Trophoblast cell (in vitro differentiated cells and primary cell): ENCODE measurements around the gene ZNF70.

ENCODE experiments used
- DNase-seq, 2 donors: peaks; one replicate each; pipeline ENCODE4 v3.0.0-alpha.2; 2016
- H2AFZ ChIP-seq: 2 replicates; pipeline ENCODE4 v1.6.1; 2013; ENCODE audit warnings: low read length, moderate library complexity, mild to moderate bottlenecking; ENCODE audit not compliant: insufficient read depth, poor library complexity
- H2AK5ac ChIP-seq: 2 replicates; pipeline ENCODE4 v1.6.1; 2013; ENCODE audit warnings: mild to moderate bottlenecking, low read length
- H2BK120ac ChIP-seq: 2 replicates; pipeline ENCODE4 v1.6.1; 2013; ENCODE audit warnings: low read length, mild to moderate bottlenecking, moderate library complexity; ENCODE audit not compliant: insufficient read depth, poor library complexity
- H2BK12ac ChIP-seq: 2 replicates; pipeline ENCODE4 v1.6.1; 2013; ENCODE audit warnings: mild to moderate bottlenecking, low read length, moderate library complexity
- H2BK5ac ChIP-seq: 2 replicates; pipeline ENCODE4 v1.6.1; 2013; ENCODE audit warnings: low read length, low read depth, moderate library complexity, mild to moderate bottlenecking; ENCODE audit not compliant: poor library complexity
- H3K14ac ChIP-seq: 2 replicates; pipeline ENCODE4 v1.6.1; 2013; ENCODE audit warnings: mild to moderate bottlenecking, low read length
- H3K18ac ChIP-seq: 2 replicates; pipeline ENCODE4 v1.6.1; 2013; ENCODE audit warnings: mild to moderate bottlenecking, low read length
- H3K23ac ChIP-seq: 2 replicates; pipeline ENCODE4 v1.6.1; 2013; ENCODE audit warnings: low read length
- H3K27ac ChIP-seq: 2 replicates; pipeline ENCODE4 v1.5.1; 2013; ENCODE audit warnings: low read depth, mild to moderate bottlenecking, inconsistent platforms, low read length, moderate library complexity
- H3K27me3 ChIP-seq: 2 replicates; pipeline ENCODE4 v1.6.1; 2013; ENCODE audit warnings: inconsistent platforms, mild to moderate bottlenecking, low read length, moderate library complexity; ENCODE audit not compliant: insufficient read depth
- H3K36me3 ChIP-seq, 2 experiments: 1 replicate in 1 of 2; 2 replicates in 1 of 2; pipeline ENCODE4 v1.6.1; 2013; ENCODE audit warnings: low read length in 2 of 2, mild to moderate bottlenecking in 2 of 2, moderate library complexity in 1 of 2; ENCODE audit not compliant: insufficient read depth in 2 of 2, control insufficient read depth in 1 of 2
- H3K4ac ChIP-seq: 2 replicates; pipeline ENCODE4 v1.6.1; 2013; ENCODE audit warnings: low read depth, mild to moderate bottlenecking, low read length, moderate library complexity
- H3K4me1 ChIP-seq, 2 experiments: 1 replicate in 1 of 2; 2 replicates in 1 of 2; pipeline ENCODE4 v1.6.1; 2013; ENCODE audit warnings: low read length in 2 of 2, mild to moderate bottlenecking in 2 of 2, moderate library complexity in 1 of 2; ENCODE audit not compliant: insufficient read depth in 2 of 2, control insufficient read depth in 1 of 2
- H3K4me2 ChIP-seq: 2 replicates; pipeline ENCODE4 v1.6.1; 2013; ENCODE audit warnings: inconsistent platforms, mild to moderate bottlenecking, low read length, moderate library complexity
- H3K4me3 ChIP-seq: 2 replicates; pipeline ENCODE4 v1.5.1; 2013; ENCODE audit warnings: mild to moderate bottlenecking, low read depth, low read length, inconsistent platforms
- H3K79me1 ChIP-seq: one replicate; pipeline ENCODE4 v1.6.1; 2013; ENCODE audit warnings: low read length
- H3K79me2 ChIP-seq: 2 replicates; pipeline ENCODE4 v1.6.1; 2013; ENCODE audit warnings: low read length, mild to moderate bottlenecking; ENCODE audit not compliant: control insufficient read depth, insufficient read depth, poor library complexity
- H3K9ac ChIP-seq: 2 replicates; pipeline ENCODE4 v1.6.1; 2013; ENCODE audit warnings: mild to moderate bottlenecking, low read length
- H3K9me3 ChIP-seq: 2 replicates; pipeline ENCODE4 v1.6.1; 2013; ENCODE audit warnings: low read depth, mild to moderate bottlenecking, control low read depth, inconsistent platforms, low read length; ENCODE audit not compliant: insufficient read depth
- H4K12ac ChIP-seq: 2 replicates; pipeline ENCODE4 v1.6.1; 2013; ENCODE audit warnings: low read depth, mild to moderate bottlenecking, low read length, moderate library complexity
- H4K8ac ChIP-seq: 2 replicates; pipeline ENCODE4 v1.6.1; 2013; ENCODE audit warnings: low read depth, mild to moderate bottlenecking, low read length, moderate library complexity
- H4K91ac ChIP-seq: one replicate; pipeline ENCODE4 v1.6.1; 2013; ENCODE audit warnings: low read depth, mild to moderate bottlenecking, low read length, moderate library complexity
- WGBS: extraction: QIAGEN DNeasy Blood & Tissue Kit; methylation state at CpG from one replicate; pipeline ENCODE4 v1.1.7; 2013; ENCODE audit warnings: missing lambda C conversion rate; ENCODE audit not compliant: insufficient read length, insufficient coverage; ENCODE audit errors: extremely low coverage; 5-methylcytosine and 5-hydroxymethylcytosine counted together

Gene ZNF70

DNA sequence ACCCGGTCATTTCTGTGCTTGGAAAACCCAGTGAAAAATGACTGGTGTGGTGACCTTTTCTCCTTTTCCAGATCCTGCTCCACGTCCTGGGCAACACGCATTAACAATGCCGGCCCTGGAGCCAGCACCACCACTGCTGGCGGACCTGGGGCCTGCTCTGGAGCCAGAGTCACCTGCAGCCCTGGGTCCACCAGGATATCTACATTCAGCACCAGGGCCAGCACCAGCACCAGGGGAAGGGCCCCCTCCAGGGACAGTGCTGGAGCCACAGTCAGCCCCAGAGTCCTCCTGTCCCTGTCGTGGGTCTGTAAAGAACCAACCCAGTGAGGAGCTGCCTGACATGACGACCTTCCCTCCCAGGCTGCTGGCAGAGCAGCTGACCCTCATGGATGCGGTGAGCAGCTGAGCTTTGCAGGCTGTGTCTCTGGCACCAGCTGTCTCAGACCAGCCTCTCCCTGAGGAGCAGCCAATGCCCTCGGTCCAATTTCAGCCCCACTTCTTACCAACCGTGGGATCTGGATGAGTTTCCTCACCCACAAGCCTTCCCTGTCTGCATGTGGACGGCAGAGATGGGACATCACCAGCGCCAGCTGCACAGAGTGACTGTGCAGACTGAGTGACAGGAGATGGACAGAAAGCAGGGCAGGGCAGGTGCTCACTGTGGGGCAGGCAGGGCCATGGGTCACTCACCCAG is 58.2 kb downstream of the ZNF70 start:
- Histone ChIP-seq H2BK120ac (no peak overlapping the region), H3K18ac (no peak overlapping the region), H4K12ac (no peak overlapping the region), H3K79me1 (no peaks in the 10 kb centered on the region), H3K9ac (no peak overlapping the region), H3K27me3 (no peaks in the 10 kb centered on the region), H3K36me3 (peaks cover 26 to 63% of the 10 kb centered on the region in 2 experiments), H3K9me3 (peaks cover 3% of the 10 kb centered on the region), H2AFZ (no peak overlapping the region), H3K4me1 (no peaks in the 10 kb centered on the region), H2BK5ac (no peak overlapping the region), H3K23ac (no peak overlapping the region), H3K79me2 (no peaks in the 10 kb centered on the region), H3K14ac (no peak overlapping the region), H3K4me2 (no peak overlapping the region), H4K91ac (no peak overlapping the region), H2AK5ac (no peak overlapping the region), H3K27ac (no peak overlapping the region), H3K4me3 (no peak overlapping the region), H2BK12ac (no peak overlapping the region), H3K4ac (no peak overlapping the region), H4K8ac (no peak overlapping the region)
- DNase-seq = no peak
- WGBS = no CpG with 5 or more reads among the region's 12 CpGs

- H3K14ac ChIP-seq = no peak overlapping the region
- no peak overlapping the region for H4K8ac ChIP-seq
- H3K18ac ChIP-seq = no peak overlapping the region
- no peaks in the 10 kb centered on the region for H3K79me1 ChIP-seq
- H3K4me3 ChIP-seq = no peak overlapping the region
- no peak overlapping the region for H2AK5ac ChIP-seq
- no CpG with 5 or more reads among the region's 12 CpGs for WGBS
- H3K23ac ChIP-seq = no peak overlapping the region
- no peak overlapping the region for H3K9ac ChIP-seq
- DNase-seq = no peak
- H3K79me2 ChIP-seq = no peaks in the 10 kb centered on the region
- no peak overlapping the region for H3K4ac ChIP-seq
- no peak overlapping the region for H2BK5ac ChIP-seq
- no peak overlapping the region for H2BK120ac ChIP-seq
- H4K91ac ChIP-seq = no peak overlapping the region
- no peak overlapping the region for H2AFZ ChIP-seq
- peaks cover 24 to 60% of the 10 kb centered on the region in 2 experiments for H3K36me3 ChIP-seq
- no peaks in the 10 kb centered on the region for H3K27me3 ChIP-seq
- H3K4me1 ChIP-seq = no peaks in the 10 kb centered on the region
- no peak overlapping the region for H4K12ac ChIP-seq
- H2BK12ac ChIP-seq = no peak overlapping the region
- no peak overlapping the region for H3K4me2 ChIP-seq
- H3K27ac ChIP-seq = no peak overlapping the region
- H3K9me3 ChIP-seq = peaks cover 3% of the 10 kb centered on the region
Measured at GRCh38 chr22:23691748-23692423, 59.0 kb downstream of the ZNF70 start.

DNA sequence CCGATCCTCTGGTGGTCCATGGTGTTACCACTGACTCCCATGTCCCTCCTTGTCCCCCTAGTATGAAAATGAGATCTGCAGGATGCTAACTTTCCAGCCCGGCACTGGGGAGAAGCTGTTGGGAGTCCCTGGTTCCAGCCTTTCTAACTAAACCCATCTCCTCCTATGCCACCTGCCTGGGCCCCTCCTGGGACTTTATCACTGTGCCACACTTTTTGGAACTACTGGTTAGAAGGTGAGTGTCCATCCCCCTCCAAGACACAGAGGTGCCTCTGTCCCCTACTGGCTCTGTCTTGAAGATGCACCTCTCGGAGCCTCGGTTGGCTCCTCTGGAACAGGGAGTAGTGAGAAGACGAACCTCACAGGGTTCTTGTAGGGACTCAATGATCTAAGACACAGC is 60.2 kb downstream of the ZNF70 start, which contains the start of gene RGL4:
Gene RGL4 (plus strand): TSS at position 301 of the 400 bp plus-strand sequence. CDS start 1,018 bp downstream, outside the sequence.
- Histone ChIP-seq H3K36me3 (peaks cover 24 to 58% of the 10 kb centered on the region in 2 experiments), H3K14ac (no peak within 1 kb of the TSS), H3K4me2 (no peak within 1 kb of the TSS), H2AK5ac (no peak within 1 kb of the TSS), H3K79me1 (no peaks in the 10 kb centered on the region), H3K27me3 (no peaks in the 10 kb centered on the region), H3K27ac (no peak within 1 kb of the TSS), H2BK12ac (no peak within 1 kb of the TSS), H2BK5ac (no peak within 1 kb of the TSS), H4K91ac (no peak within 1 kb of the TSS), H4K12ac (no peak within 1 kb of the TSS), H3K4me1 (no peaks in the 10 kb centered on the region), H3K18ac (no peak within 1 kb of the TSS), H3K4ac (no peak within 1 kb of the TSS), H3K9me3 (peaks cover 3% of the 10 kb centered on the region), H3K4me3 (no peak within 1 kb of the TSS), H3K23ac (no peak within 1 kb of the TSS), H3K9ac (no peak within 1 kb of the TSS), H2AFZ (no peak within 1 kb of the TSS), H3K79me2 (no peaks in the 10 kb centered on the region), H2BK120ac (no peak within 1 kb of the TSS), H4K8ac (no peak within 1 kb of the TSS)
- WGBS = no CpG with 5 or more reads among the region's 5 CpGs
- DNase-seq = no peak

- H2AK5ac ChIP-seq = no peak overlapping the region
- no peak overlapping the region for H3K23ac ChIP-seq
- H4K91ac ChIP-seq = no peak overlapping the region
- H3K4me1 ChIP-seq = no peaks in the 10 kb centered on the region
- no peak overlapping the region for H2BK12ac ChIP-seq
- no peak for DNase-seq
- no peak overlapping the region for H4K8ac ChIP-seq
- H3K9me3 ChIP-seq = peaks cover 4% of the 10 kb centered on the region
- no CpG with 5 or more reads among the region's 7 CpGs for WGBS
- no peak overlapping the region for H3K9ac ChIP-seq
- no peaks in the 10 kb centered on the region for H3K27me3 ChIP-seq
- no peak overlapping the region for H2BK5ac ChIP-seq
- H2BK120ac ChIP-seq = no peak overlapping the region
- H4K12ac ChIP-seq = no peak overlapping the region
- no peak overlapping the region for H3K18ac ChIP-seq
- peaks cover 17 to 45% of the 10 kb centered on the region in 2 experiments for H3K36me3 ChIP-seq
- H3K4me3 ChIP-seq = no peak overlapping the region
- no peak overlapping the region for H3K4ac ChIP-seq
- no peaks in the 10 kb centered on the region for H3K79me2 ChIP-seq
- H3K14ac ChIP-seq = no peak overlapping the region
- no peak overlapping the region for H3K4me2 ChIP-seq
- H2AFZ ChIP-seq = no peak overlapping the region
- H3K27ac ChIP-seq = no peak overlapping the region
- no peaks in the 10 kb centered on the region for H3K79me1 ChIP-seq
Measured at GRCh38 chr22:23689414-23689813, 61.5 kb downstream of the ZNF70 start.
